K562 (cell line): ENCODE results near the gene ITPKB. TPM values are rescaled to one million over a fixed set of nuclear protein-coding genes. Genes with fewer than 3 reads are reported as not detected.

ENCODE experiments used
- COPS2 ChIP-seq: fragments of 450-650 bp; conservative IDR thresholded peaks from 2 replicates; pipeline ENCODE4 v1.6.1; 2016; ENCODE audit warnings: mild to moderate bottlenecking, moderate library complexity
- ELF2 ChIP-seq: fragments of 250-450 bp; sonication (Bioruptor Pico); IDR thresholded peaks from 2 replicates; pipeline ENCODE4 v1.5.0; 2021; ENCODE audit warnings: mild to moderate bottlenecking
- FOXP1 ChIP-seq: sonication (generic); formaldehyde crosslinking; IDR thresholded peaks from 2 replicates; pipeline ENCODE4 v1.8.0; 2022; ENCODE audit warnings: mild to moderate bottlenecking, missing genetic modification reagents
- HCFC1 ChIP-seq: IDR thresholded peaks from 2 replicates; pipeline ENCODE4 v1.6.1; 2012; ENCODE audit warnings: low read depth, low read length, improper control_type of control experiment
- MTA3 ChIP-seq: fragments of 450-650 bp; formaldehyde crosslinking; IDR thresholded peaks from 2 replicates; pipeline ENCODE4 v1.6.1; 2017; ENCODE audit warnings: mild to moderate bottlenecking, borderline replicate concordance
- RNF2 ChIP-seq: sonication (generic); IDR thresholded peaks from 2 replicates; pipeline ENCODE4 v1.6.1; 2016
- SMARCC2 ChIP-seq: fragments of 450-650 bp; IDR thresholded peaks from 2 replicates; pipeline ENCODE4 v1.6.1; 2017; ENCODE audit warnings: antibody characterized with exemption, moderate library complexity, mild to moderate bottlenecking, low read depth
- TBL1XR1 ChIP-seq, 2 experiments: IDR thresholded peaks; 2 replicates each; pipeline ENCODE4 v1.6.1; 2012; ENCODE audit warnings: improper control_type of control experiment in 2 of 2, low read length in 2 of 2, mild to moderate bottlenecking in 1 of 2
- TCF7L2 ChIP-seq: fragments of 150-350 bp; IDR thresholded peaks from 2 replicates; pipeline ENCODE4 v1.6.1; 2016; ENCODE audit warnings: low read depth, mild to moderate bottlenecking, low read length, moderate library complexity
- ZKSCAN8 ChIP-seq: fragments of 200-800 bp; sonication (Bioruptor generic); IDR thresholded peaks from 2 replicates; pipeline ENCODE4 v1.6.1; 2016; ENCODE audit warnings: missing genetic modification characterization, missing compliant biosample characterization
- ZNF408 ChIP-seq: fragments of 250-450 bp; sonication (Bioruptor Pico); IDR thresholded peaks from 2 replicates; pipeline ENCODE4 v1.4.0; 2020; ENCODE audit warnings: low read depth, mild to moderate bottlenecking, moderate library complexity
- ZNF589 ChIP-seq: fragments of 200-800 bp; sonication (Bioruptor generic); IDR thresholded peaks from 2 replicates; pipeline ENCODE4 v1.6.1; 2016; ENCODE audit warnings: low read depth, missing genetic modification characterization, missing compliant biosample characterization
- ZNF76 ChIP-seq: fragments of 250-450 bp; sonication (Bioruptor Pico); IDR thresholded peaks from 2 replicates; pipeline ENCODE4 v1.4.0; 2020; ENCODE audit warnings: mild to moderate bottlenecking, moderate library complexity, borderline replicate concordance
- polyA plus RNA-seq, 8 experiments: library from polyadenylated mRNA; depleted of rRNA in 4 of 8; stranded (reverse) in 5 of 8; unstranded in 3 of 8; fragments of >200 nt; fragmentation: Nextera tagmentation in 2 of 8; fragmentation: Illumina TruSeq in 1 of 8; extraction: Ambion mirVana in 2 of 8; extraction: Trizol in 1 of 8; gene quantifications; 2 replicates each; pipeline versions ENCODE4 v1.2.1 to v1.2.3, GENCODE V29; 2011 to 2014; ENCODE audit warnings: inconsistent platforms in 1 of 8, missing spikeins in 1 of 8
- total RNA-seq, 7 experiments: library from RNA; depleted of rRNA in 6 of 7; stranded (reverse); fragments of >200 nt in 6 of 7; fragmentation: Illumina TruSeq in 2 of 7; extraction: Trizol in 2 of 7; gene quantifications; 2 replicates each; pipeline versions ENCODE4 v1.2.1 to v1.2.3, GENCODE V29; 2011 to 2021; ENCODE audit warnings: low replicate concordance in 1 of 7
- TF ChIP-seq, protein P1 (sequence below), 2 experiments: fragments of 450-650 bp; IDR thresholded peaks; 2 replicates each; pipeline ENCODE4 v1.6.1; 2016; ENCODE audit warnings: mild to moderate bottlenecking in 2 of 2, borderline replicate concordance in 1 of 2, low read depth in 1 of 2, moderate library complexity in 1 of 2
- TF ChIP-seq, protein P2 (sequence below): sonication (generic); formaldehyde crosslinking; IDR thresholded peaks from 2 replicates; pipeline ENCODE4 v1.8.1; 2022; ENCODE audit warnings: missing genetic modification reagents
- TF ChIP-seq, protein P3 (sequence below): fragments of 450-650 bp; IDR thresholded peaks from 2 replicates; pipeline ENCODE4 v1.6.1; 2017; ENCODE audit warnings: mild to moderate bottlenecking, moderate library complexity

Gene ITPKB
- total and polyA plus RNA-seq, 9 of the 15 experiments (the other 6 are each of a cell fraction or from before 2014, with no cell fraction given), result 0.01 to 0.22 TPM; not detected in 7

DNA sequence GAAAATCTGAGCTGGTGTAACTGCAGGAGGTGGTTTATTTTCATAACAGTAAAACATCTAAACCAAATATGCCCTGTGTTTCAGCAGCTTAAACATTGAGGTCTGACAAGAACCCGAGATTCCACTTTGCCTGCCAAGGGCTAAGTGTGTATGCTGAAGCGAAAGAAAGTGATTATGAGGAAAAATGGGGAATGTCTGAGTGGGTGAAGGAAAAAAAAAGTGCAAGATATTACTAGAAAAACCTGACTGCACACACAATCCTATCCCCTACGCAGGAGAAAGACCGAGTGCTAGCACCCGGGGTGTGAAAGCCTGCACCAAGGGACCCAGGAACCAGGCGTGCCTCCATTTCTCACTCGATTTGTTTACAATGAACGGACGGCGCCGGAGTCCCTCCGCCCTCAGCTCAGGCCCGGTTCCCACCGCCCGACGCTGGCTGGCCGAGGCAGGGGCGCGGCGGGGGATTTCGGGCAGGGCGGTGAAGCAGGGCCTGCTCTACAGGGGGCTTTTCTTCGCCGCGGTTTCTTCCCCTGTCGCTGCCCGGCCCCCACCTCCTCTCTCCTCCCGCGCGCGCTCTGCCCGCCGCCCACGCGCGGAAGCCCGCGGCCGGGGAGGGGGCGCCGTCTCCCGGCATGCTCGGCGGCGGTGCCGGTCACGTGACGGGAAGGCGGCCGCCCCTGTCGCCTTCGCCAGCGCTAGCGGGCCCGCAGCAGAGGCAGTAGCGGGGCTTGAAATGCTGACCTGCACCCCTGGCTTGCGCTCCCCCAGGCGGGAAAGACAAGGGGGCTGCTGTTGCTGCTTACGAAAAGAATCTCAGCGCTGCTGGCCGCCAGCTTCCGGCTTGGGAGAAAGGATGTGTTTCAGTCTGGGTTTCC, 35.9 kb downstream of the ITPKB start (continued):
- TF ChIP-seq, protein P1, sequence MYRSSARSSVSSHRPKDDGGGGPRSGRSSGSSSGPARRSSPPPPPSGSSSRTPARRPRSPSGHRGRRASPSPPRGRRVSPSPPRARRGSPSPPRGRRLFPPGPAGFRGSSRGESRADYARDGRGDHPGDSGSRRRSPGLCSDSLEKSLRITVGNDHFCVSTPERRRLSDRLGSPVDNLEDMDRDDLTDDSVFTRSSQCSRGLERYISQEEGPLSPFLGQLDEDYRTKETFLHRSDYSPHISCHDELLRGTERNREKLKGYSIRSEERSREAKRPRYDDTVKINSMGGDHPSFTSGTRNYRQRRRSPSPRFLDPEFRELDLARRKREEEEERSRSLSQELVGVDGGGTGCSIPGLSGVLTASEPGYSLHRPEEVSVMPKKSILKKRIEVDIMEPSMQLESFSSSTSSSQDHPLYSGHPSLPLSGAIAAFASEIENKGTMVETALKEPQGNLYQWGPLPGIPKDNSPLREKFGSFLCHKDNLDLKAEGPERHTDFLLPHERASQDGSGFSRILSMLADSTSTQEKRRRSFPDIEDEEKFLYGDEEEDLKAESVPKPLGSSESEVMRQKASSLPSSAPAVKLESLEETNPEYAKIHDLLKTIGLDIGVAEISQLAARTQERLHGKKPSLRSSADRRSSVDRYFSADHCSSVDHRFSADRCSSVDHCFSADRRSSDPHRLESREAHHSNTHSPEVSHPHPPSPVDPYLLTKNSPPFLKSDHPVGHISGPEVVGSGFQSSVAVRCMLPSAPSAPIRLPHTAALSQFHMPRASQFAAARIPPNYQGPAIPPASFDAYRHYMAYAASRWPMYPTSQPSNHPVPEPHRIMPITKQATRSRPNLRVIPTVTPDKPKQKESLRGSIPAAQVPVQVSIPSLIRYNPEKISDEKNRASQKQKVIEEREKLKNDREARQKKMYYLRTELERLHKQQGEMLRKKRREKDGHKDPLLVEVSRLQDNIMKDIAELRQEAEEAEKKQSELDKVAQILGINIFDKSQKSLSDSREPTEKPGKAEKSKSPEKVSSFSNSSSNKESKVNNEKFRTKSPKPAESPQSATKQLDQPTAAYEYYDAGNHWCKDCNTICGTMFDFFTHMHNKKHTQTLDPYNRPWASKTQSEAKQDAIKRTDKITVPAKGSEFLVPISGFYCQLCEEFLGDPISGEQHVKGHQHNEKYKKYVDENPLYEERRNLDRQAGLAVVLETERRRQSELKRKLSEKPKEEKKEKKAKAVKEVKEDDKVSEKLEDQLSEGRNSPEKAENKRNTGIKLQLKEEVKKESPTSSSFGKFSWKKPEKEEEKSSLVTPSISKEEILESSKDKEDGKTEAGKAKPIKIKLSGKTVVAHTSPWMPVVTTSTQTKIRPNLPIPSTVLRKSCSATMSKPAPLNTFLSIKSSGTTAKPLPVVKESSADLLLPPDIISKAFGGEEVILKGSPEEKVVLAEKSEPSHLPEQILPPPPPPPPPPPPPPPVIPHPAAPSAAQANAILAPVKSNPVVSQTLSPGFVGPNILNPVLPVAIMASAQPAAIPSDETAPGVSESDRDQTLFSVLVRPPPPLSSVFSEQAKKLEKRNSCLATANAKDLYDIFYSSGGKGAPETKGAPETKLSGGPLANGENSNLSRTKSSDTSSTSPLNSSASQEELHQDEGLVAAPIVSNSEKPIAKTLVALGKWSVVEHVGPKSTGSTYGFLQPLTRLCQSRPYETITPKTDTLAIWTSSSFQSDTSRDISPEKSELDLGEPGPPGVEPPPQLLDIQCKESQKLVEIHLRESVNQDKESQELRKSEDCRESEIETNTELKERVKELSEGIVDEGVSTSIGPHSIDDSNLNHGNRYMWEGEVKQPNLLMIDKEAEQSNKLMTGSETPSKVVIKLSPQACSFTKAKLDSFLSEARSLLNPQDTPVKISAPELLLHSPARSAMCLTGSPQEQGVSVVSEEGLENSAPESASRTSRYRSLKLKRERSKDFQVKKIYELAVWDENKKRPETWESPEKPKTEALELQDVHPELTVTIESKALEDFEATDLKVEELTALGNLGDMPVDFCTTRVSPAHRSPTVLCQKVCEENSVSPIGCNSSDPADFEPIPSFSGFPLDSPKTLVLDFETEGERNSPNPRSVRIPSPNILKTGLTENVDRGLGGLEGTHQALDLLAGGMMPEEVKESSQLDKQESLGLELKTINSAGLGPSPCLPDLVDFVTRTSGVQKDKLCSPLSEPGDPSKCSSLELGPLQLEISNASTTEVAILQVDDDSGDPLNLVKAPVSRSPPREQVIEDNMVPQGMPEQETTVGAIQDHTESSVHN (IDR thresholded peaks at IDR 0.05; ENCODE audit: borderline replicate concordance in 1 of 2, low read depth in 1 of 2), result no peak
- peak; percentile 82; the same call in 1 of the 2 replicates for TF ChIP-seq ZNF76
- no peak for TF ChIP-seq ZNF408 (CRISPR knock-in tag)
- peak; percentile 54; the same call in 1 of the 2 replicates for TF ChIP-seq FOXP1 (CRISPR knock-in tag)
- TF ChIP-seq ZNF589 (CRISPR knock-in tag), result peak; percentile 92
- 0 out of 2 replicates have a peak, but pooled peaks have one; percentile 40 for TF ChIP-seq ELF2
- 0 out of 2 replicates have a peak, but pooled peaks have one; percentile 37 for TF ChIP-seq ZKSCAN8 (CRISPR knock-in tag)
- peak; percentile 35; the same call in 1 of the 2 replicates for TF ChIP-seq RNF2
- peak; percentile 69; the same call in 1 of the 2 replicates for TF ChIP-seq MTA3
- peak; percentile 16; the same call in 1 of the 2 replicates for TF ChIP-seq HCFC1
- TF ChIP-seq COPS2, result no peak
- TF ChIP-seq, protein P2, sequence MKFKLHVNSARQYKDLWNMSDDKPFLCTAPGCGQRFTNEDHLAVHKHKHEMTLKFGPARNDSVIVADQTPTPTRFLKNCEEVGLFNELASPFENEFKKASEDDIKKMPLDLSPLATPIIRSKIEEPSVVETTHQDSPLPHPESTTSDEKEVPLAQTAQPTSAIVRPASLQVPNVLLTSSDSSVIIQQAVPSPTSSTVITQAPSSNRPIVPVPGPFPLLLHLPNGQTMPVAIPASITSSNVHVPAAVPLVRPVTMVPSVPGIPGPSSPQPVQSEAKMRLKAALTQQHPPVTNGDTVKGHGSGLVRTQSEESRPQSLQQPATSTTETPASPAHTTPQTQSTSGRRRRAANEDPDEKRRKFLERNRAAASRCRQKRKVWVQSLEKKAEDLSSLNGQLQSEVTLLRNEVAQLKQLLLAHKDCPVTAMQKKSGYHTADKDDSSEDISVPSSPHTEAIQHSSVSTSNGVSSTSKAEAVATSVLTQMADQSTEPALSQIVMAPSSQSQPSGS, result no peak
- no peak for TF ChIP-seq TCF7L2
- TF ChIP-seq TBL1XR1 (IDR thresholded peaks at IDR 0.05; ENCODE audit: low read length in 2 of 2), result no peak
- TF ChIP-seq, protein P3, sequence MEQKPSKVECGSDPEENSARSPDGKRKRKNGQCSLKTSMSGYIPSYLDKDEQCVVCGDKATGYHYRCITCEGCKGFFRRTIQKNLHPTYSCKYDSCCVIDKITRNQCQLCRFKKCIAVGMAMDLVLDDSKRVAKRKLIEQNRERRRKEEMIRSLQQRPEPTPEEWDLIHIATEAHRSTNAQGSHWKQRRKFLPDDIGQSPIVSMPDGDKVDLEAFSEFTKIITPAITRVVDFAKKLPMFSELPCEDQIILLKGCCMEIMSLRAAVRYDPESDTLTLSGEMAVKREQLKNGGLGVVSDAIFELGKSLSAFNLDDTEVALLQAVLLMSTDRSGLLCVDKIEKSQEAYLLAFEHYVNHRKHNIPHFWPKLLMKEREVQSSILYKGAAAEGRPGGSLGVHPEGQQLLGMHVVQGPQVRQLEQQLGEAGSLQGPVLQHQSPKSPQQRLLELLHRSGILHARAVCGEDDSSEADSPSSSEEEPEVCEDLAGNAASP, result no peak
- no peak for TF ChIP-seq SMARCC2
